ENCODE measurements around the gene CD58. TPM values are rescaled to one million over a fixed set of nuclear protein-coding genes. Genes with fewer than 3 reads are reported as not detected.
"Not testable (repeated sequence)": the region's sequence is repeated elsewhere in the genome, so short reads cannot be mapped to it uniquely, and the experiment has no call there.

Gene CD58, protein sequence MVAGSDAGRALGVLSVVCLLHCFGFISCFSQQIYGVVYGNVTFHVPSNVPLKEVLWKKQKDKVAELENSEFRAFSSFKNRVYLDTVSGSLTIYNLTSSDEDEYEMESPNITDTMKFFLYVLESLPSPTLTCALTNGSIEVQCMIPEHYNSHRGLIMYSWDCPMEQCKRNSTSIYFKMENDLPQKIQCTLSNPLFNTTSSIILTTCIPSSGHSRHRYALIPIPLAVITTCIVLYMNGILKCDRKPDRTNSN
- polyA plus RNA-seq (2013, experiment 1 of 2) = 10.2 TPM
- 9.4 TPM for polyA plus RNA-seq (2013, experiment 2 of 2)

DNA sequence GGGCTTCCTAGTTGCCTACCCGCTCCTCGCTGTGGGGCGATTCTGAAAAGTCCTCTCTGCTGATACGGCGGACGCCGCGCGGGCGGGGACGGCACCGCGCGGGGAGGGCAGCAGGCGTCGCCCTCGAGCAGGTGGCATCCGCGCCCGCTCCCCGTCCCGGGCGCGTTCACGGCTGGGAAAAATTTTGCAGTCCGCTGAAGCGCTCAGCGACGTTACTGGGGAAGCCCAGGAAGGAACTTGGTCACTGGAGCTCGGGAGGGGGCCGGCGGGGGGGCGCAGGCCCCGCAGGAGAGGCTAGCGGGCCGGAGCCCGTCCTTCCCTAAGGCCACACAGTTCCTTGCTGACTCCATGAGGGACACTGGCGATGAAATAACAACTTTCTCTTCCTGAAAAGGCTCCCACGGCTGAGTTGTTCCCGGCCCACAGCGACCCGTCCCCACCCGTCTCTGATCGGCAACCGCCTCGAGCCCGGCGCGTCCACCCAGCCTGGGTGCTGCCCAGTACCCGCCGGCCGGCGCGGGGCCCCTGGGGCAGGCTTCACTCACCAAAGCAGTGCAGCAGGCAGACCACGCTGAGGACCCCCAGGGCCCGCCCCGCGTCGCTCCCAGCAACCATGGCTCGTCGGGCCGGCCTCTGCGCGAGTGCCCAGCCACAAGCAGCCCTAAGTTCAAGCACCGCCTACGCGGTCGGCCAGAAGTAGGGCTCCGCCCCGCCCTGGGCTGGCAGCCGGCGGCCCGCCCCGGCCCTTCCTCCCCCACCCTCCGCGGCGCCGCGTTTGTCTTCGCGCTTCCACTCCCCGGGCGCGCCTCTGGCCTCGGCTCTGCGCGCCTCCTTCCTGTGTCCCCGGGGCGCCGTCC is at the start of gene CD58:
CD58 (minus strand) TSS at position 669 of the 857 bp plus-strand sequence; CDS start at position 615, 54 bp downstream.
- Histone ChIP-seq H2BK5ac (ENCODE audit: low read length) (peak within 1 kb of the TSS; percentile 43), H3K4me3 (ENCODE audit: low read length) (peak within 1 kb of the TSS; percentile 78), H2BK15ac (replicated peaks; ENCODE audit: low read depth) (no peak within 1 kb of the TSS), H3K23ac (ENCODE audit: low read length) (no peak within 1 kb of the TSS), H3K4ac (ENCODE audit: low read depth, low read length) (peak within 1 kb of the TSS; percentile 73), H3K27me3 (ENCODE audit: insufficient read depth, low read length, poor library complexity) (no peaks in the 10 kb centered on the region), H3K27ac (ENCODE audit: low read depth, low read length) (peak within 1 kb of the TSS; percentile 82), H2BK120ac (ENCODE audit: low read depth, low read length) (no peak within 1 kb of the TSS), H3K9ac (ENCODE audit: low read length) (peak within 1 kb of the TSS; percentile 84), H3K79me1 (ENCODE audit: low read length) (peaks cover 2% of the 10 kb centered on the region), H3K4me1 (ENCODE audit: control insufficient read depth, low read depth, low read length) (peaks cover 5% of the 10 kb centered on the region), H3K56ac (ENCODE audit: low read length) (peak within 1 kb of the TSS; percentile 93), H2AK5ac (ENCODE audit: low read length) (no peak within 1 kb of the TSS), H4K8ac (ENCODE audit: low read depth, low read length) (peak within 1 kb of the TSS; percentile 77), H3K79me2 (ENCODE audit: control insufficient read depth, insufficient read depth, low read length) (no peaks in the 10 kb centered on the region), H3K4me2 (ENCODE audit: low read length) (peak within 1 kb of the TSS; percentile 76), H4K5ac (ENCODE audit: low read length) (no peak within 1 kb of the TSS), H3K18ac (ENCODE audit: low read length) (peak within 1 kb of the TSS; percentile 81), H3K36me3 (ENCODE audit: control insufficient read depth, insufficient read depth, low read length) (no peaks in the 10 kb centered on the region)
- DNase-seq = peak; percentile 95
- WGBS (ENCODE audit: extremely low coverage, insufficient coverage, low lambda C conversion rate) = no CpG with 5 or more reads among the region's 90 CpGs

DNA sequence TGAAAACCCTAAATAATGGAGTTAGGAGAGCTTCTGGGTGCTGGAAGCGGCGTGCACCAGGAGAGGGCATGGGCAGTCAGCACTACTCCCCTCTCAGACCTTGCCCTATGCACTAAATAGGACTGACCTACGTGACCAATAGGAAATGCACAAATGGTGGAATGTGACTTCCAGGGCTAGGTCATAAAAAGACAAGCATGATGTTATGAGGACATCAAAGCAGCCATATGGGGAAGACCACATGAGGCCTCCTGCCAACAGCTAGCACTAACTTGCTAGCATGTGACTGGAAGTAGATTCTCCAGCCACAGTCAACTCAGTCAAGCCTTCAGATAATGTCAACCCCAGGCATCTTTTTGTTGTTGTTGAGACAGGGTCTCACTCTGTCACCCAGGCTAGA is 49.6 kb upstream of the CD58 start:
- not testable (repeated sequence) for H2BK120ac ChIP-seq (ENCODE audit: low read depth, low read length); H3K18ac ChIP-seq (ENCODE audit: low read length); H3K27me3 ChIP-seq (ENCODE audit: insufficient read depth, low read length, poor library complexity); H3K27ac ChIP-seq (ENCODE audit: low read depth, low read length); H3K4me2 ChIP-seq (ENCODE audit: low read length); H3K4me3 ChIP-seq (ENCODE audit: low read length); H3K23ac ChIP-seq (ENCODE audit: low read length); H3K79me2 ChIP-seq (ENCODE audit: control insufficient read depth, insufficient read depth, low read length); H2BK5ac ChIP-seq (ENCODE audit: low read length); H3K79me1 ChIP-seq (ENCODE audit: low read length); H3K4me1 ChIP-seq (ENCODE audit: control insufficient read depth, low read depth, low read length); H4K8ac ChIP-seq (ENCODE audit: low read depth, low read length); H3K4ac ChIP-seq (ENCODE audit: low read depth, low read length); H3K36me3 ChIP-seq (ENCODE audit: control insufficient read depth, insufficient read depth, low read length); H3K56ac ChIP-seq (ENCODE audit: low read length); H4K5ac ChIP-seq (ENCODE audit: low read length); H3K9ac ChIP-seq (ENCODE audit: low read length); H2AK5ac ChIP-seq (ENCODE audit: low read length); H2BK15ac ChIP-seq (replicated peaks; ENCODE audit: low read depth)
- no CpG with 5 or more reads among the region's 3 CpGs for WGBS (ENCODE audit: extremely low coverage, insufficient coverage, low lambda C conversion rate)
- DNase-seq = peak; percentile 55

DNA sequence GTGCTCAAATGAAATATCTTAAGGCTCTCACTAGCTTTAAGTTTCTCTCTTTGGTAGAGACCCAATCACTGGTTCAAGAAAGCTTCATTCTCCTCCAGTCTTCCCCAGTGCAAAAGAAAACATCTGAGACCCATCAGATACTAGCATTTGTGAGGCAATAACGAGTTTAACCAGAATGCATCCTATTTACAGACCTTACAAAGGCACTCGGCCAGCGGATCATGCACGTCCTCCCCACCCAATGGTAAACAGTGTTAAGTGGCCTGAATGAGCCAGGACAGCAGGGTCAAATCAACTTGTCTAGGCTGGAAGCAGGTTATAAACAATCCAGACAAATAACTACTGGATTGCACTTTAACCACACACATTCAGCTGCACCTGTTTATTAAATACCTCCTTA is 48.3 kb upstream of the CD58 start:
- H3K36me3 ChIP-seq (ENCODE audit: control insufficient read depth, insufficient read depth, low read length); H2AK5ac ChIP-seq (ENCODE audit: low read length); H2BK5ac ChIP-seq (ENCODE audit: low read length); DNase-seq; H3K4me3 ChIP-seq (ENCODE audit: low read length); H2BK120ac ChIP-seq (ENCODE audit: low read depth, low read length); H3K18ac ChIP-seq (ENCODE audit: low read length); H3K9ac ChIP-seq (ENCODE audit: low read length); H3K27me3 ChIP-seq (ENCODE audit: insufficient read depth, low read length, poor library complexity); H3K56ac ChIP-seq (ENCODE audit: low read length); H3K27ac ChIP-seq (ENCODE audit: low read depth, low read length); H3K79me2 ChIP-seq (ENCODE audit: control insufficient read depth, insufficient read depth, low read length); H3K23ac ChIP-seq (ENCODE audit: low read length); H3K4ac ChIP-seq (ENCODE audit: low read depth, low read length); H3K4me1 ChIP-seq (ENCODE audit: control insufficient read depth, low read depth, low read length); H3K79me1 ChIP-seq (ENCODE audit: low read length); H4K5ac ChIP-seq (ENCODE audit: low read length); H3K4me2 ChIP-seq (ENCODE audit: low read length); H4K8ac ChIP-seq (ENCODE audit: low read depth, low read length); H2BK15ac ChIP-seq (replicated peaks; ENCODE audit: low read depth): not testable (repeated sequence)
- WGBS (ENCODE audit: extremely low coverage, insufficient coverage, low lambda C conversion rate) = no CpG with 5 or more reads among the region's 4 CpGs

DNA sequence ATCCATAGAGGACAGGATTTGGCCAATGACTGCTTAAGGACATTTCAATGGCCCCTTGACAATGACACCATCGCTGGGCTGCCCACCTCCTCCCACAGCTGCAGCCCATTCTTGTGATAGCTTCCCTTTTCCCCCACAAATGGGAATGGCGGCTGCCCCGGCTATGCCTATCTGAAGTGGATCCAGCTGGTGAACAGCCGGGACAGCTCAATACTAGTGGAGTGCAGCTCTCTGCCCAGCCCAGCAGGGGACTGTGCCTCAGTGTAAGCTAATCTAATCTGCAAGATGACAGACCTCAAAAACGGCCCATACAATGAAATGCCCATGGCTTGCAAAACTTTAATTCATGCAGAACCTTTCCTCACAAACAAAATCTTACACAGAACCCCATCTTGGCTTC is 47.0 kb upstream of the CD58 start:
- H3K36me3 ChIP-seq (ENCODE audit: control insufficient read depth, insufficient read depth, low read length); H3K4me1 ChIP-seq (ENCODE audit: control insufficient read depth, low read depth, low read length); H3K4me2 ChIP-seq (ENCODE audit: low read length); H4K8ac ChIP-seq (ENCODE audit: low read depth, low read length); H3K56ac ChIP-seq (ENCODE audit: low read length); H2AK5ac ChIP-seq (ENCODE audit: low read length); H4K5ac ChIP-seq (ENCODE audit: low read length); H2BK15ac ChIP-seq (replicated peaks; ENCODE audit: low read depth); H3K27ac ChIP-seq (ENCODE audit: low read depth, low read length); H3K9ac ChIP-seq (ENCODE audit: low read length); H3K4ac ChIP-seq (ENCODE audit: low read depth, low read length); H3K18ac ChIP-seq (ENCODE audit: low read length); H2BK120ac ChIP-seq (ENCODE audit: low read depth, low read length); H3K79me1 ChIP-seq (ENCODE audit: low read length); H3K27me3 ChIP-seq (ENCODE audit: insufficient read depth, low read length, poor library complexity); H3K23ac ChIP-seq (ENCODE audit: low read length); H2BK5ac ChIP-seq (ENCODE audit: low read length); H3K4me3 ChIP-seq (ENCODE audit: low read length); DNase-seq; H3K79me2 ChIP-seq (ENCODE audit: control insufficient read depth, insufficient read depth, low read length): not testable (repeated sequence)
- WGBS (ENCODE audit: extremely low coverage, insufficient coverage, low lambda C conversion rate) = no CpG with 5 or more reads among the region's 5 CpGs

DNA sequence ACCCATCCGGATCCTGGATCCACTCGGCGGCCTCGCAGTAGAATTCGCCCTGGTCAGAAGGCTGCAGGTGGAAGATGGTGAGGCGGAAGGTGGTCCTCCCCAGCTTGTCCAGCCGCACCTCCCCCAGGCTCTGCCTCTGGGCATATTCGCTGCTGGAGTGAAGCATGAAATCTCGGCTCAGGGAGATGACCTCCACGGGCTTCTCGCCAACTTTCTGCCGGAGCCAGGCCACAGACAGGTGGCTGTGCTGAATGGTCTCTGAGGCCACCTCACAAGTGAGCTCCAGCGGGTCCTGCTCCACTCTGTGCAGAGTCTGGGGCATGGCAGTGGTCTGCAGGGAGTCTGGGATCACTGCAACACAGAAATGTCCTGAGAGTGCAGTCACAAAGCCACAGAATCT is 43.0 kb upstream of the CD58 start:
- not testable (repeated sequence) for H2BK5ac ChIP-seq (ENCODE audit: low read length); H3K79me1 ChIP-seq (ENCODE audit: low read length); H2BK15ac ChIP-seq (replicated peaks; ENCODE audit: low read depth); H3K4ac ChIP-seq (ENCODE audit: low read depth, low read length); DNase-seq; H4K8ac ChIP-seq (ENCODE audit: low read depth, low read length); H3K18ac ChIP-seq (ENCODE audit: low read length); H3K23ac ChIP-seq (ENCODE audit: low read length); H3K4me2 ChIP-seq (ENCODE audit: low read length); H2AK5ac ChIP-seq (ENCODE audit: low read length); H3K36me3 ChIP-seq (ENCODE audit: control insufficient read depth, insufficient read depth, low read length); H3K27ac ChIP-seq (ENCODE audit: low read depth, low read length); H3K27me3 ChIP-seq (ENCODE audit: insufficient read depth, low read length, poor library complexity); H2BK120ac ChIP-seq (ENCODE audit: low read depth, low read length); H3K9ac ChIP-seq (ENCODE audit: low read length); H3K56ac ChIP-seq (ENCODE audit: low read length); H3K79me2 ChIP-seq (ENCODE audit: control insufficient read depth, insufficient read depth, low read length); H3K4me3 ChIP-seq (ENCODE audit: low read length); H3K4me1 ChIP-seq (ENCODE audit: control insufficient read depth, low read depth, low read length); H4K5ac ChIP-seq (ENCODE audit: low read length)
- WGBS (ENCODE audit: extremely low coverage, insufficient coverage, low lambda C conversion rate) = no CpG with 5 or more reads among the region's 13 CpGs
